Activated gamma-delta T cell treated with Interleukin-2 at 50 U/mL for 16 hours (primary cell): ENCODE results near the gene CASTOR1.
"Not testable (repeated sequence)": the region's sequence is repeated elsewhere in the genome, so short reads cannot be mapped to it uniquely, and the experiment has no call there.

Source experiments
- DNase-seq: peaks from one replicate; pipeline ENCODE4 v3.0.0-alpha.2; 2020

The CASTOR1 gene

DNA sequence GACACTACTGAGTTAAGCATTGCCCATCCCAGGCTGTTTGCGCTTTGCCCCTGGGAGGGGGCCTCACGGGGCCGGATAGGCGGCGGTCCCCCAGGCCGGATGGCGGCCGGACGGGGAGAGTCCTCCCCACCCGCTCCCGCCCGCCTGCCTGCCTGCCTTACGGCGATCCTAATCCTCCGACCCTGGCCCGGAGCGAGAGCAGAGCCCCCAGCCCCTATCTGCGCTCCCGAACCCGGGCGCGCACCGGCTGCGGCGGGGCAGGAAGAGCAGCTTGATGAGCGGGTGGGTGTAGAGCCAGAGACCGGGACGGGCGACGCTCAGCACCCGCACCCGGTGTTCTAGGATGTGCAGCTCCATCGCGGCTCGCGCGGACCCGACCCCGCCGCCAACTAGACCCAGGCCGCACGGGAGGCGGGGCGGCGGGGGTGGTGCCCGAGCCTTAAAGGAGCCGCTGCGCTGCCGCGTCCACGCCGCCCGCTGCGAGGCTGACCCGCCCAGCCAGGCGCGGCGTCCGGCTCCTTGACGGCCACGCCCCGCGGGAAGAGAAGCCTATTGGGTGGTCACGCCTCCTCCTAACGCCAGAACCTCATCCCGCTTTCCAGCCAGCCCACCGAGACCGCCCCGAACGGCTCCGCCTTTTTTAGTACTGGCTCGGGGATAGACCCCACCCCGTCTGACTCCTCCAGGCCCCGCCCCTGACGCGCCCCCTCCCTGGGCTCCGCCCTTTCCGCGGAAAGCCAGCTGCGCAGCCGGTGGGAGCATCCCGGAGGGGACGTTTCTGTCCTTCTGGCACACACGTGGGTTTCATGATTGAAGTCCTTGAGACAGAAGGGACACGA, at the start of gene CASTOR1:
Gene CASTOR1, minus strand, starts transcription at position 365 of the 839 bp plus-strand sequence. Its CDS starts 8 bp downstream, at position 357.
- DNase-seq: peak; percentile 86

DNA sequence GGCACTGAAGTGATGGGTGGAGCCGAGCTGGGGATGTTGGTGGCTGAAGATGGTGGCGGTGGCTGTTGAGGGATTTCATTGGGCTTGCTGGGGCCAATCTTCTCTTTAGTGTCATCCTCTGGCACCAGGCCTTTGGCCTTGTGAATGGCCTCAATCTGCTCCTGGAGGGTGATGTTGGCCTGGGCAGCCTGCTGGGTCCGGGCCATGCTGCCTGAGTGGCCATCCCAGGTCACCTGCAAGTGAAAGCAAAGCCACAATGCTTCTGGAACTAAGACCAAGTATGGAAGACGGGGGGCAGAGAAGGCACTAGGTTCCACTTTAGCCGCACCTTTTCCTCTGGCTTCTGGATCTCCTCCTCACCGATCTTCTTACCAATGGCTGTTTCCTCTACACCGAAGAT, 49.5 kb upstream of the CASTOR1 start:
- no peak for DNase-seq

DNA sequence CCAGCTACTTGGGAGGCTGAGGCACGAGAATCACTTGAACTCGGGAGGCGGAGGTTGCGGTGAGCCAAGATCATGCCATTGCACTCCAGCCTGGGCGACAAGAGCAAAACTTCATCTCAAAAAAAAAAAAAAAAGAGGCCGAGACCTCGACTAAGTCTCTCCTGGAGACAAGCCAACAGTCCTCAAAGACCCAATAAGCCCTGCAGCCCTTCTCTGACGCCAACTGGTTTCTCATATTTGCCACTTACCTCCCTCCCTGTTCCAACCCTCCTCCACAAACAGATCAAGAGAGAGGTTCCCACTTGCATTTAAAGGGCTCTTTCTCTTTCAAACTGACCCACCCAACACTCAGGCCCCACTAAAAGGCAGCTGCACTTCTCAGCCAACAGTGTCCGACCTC, 49.0 kb upstream of the CASTOR1 start:
- DNase-seq: not testable (repeated sequence)

DNA sequence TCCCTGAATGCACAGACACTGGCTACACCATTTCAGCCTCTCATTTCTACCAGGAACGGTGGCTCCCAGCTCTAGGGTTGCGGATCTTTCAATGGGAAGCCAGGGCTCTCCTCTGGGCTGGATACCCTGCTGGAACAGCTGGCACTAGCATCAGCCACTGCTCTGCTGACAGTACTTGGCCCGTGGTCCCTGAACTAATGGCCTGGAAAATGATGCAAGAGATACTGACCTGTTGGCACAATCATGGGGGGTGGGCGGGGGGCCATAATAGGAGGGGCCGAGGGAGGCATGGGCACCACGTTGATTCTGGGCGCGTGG, 48.1 kb upstream of the CASTOR1 start:
- DNase-seq: no peak

- DNase-seq: no peak
These were observed 47.6 kb upstream of the CASTOR1 start for GRCh38 chr22:30336752-30337460.

DNA sequence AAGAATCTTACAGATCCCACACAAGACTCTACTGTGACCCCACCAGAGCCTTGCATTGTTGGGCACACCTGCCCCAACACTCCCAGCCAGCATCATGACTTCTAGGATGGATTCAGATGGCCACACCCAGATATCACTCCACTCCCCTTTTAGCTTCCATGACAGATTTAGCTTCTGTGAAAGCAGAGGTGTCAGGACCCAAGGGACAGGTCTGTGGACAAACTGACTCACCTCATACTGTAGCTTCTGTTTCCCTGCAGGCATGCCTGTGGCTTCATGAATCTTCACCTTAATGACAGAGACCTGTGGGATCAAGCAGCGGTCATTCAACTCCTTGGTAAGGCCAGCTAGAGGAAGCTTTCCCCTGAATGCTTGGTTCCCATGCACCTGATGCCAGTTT, 45.9 kb upstream of the CASTOR1 start:
- DNase-seq: no peak

DNA sequence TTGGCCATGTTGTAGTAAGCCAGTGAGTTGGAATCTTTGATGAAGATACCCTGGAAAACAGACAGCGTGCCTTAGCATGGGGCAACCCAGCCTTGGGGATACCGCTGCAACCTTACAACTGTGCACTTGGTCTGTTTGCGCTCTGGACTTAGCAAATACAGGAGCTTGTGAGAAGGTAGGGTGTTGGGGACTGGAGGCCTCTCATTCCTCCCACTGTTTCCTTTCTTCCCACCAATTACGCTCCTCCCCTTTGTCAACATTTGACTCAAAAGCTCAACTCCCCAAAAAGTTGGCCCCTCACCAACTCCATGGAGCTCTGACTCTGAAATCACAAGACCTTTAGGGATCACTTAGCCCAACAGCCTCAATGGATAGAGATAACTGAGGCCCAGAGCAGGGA, 45.3 kb upstream of the CASTOR1 start:
- no peak for DNase-seq

DNA sequence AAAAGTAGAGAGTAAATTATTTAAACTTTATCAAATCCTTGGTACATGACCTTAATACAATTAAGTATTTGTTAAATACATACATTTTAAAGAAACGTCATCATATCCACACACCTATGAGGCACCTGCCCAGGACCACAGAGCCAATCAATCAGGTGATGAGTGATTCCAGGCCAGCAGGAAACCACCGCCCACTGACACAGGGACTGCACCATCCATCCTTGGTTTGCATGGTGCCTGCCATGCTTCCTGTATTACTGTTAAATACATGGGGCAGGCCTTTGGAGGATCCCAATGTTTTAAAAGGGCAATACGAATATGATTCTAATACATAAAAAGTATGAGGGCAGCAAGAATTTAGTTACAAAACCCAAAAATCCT, 44.4 kb upstream of the CASTOR1 start:
- DNase-seq: no peak

- no peak for DNase-seq
These were observed 43.8 kb upstream of the CASTOR1 start for GRCh38 chr22:30332994-30333706.

GRCh38 chr22:30332551-30332950, 43.2 kb upstream of the CASTOR1 start:
- no peak for DNase-seq

DNA sequence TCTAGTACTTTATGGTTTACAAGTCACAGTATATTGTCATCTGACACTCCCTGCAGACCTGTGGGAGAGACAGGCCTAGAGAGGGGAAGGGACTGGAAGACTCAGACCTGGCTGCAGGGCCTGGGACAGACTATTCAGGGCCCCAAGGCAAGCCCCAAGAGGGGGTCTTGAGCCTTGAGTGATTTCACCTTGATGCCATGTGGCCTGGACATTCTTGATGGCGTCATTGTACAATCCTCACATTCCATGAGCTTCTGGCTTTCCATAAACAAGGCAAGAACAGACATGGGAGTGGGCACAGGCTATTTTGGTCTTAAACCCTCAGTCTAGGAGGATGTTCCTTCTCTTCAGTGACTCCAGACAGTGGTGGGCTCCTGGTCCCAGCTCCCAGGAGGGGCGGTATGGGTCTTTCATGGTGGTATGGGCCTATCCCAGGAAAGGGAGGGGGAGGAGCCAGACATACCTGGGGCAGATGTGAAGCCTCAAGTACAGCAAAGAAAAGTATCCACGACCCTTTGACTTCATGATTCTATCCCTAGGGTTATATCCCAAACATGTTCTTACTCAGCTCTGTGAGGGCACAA, 39.3 kb upstream of the CASTOR1 start:
- DNase-seq: no peak

GRCh38 chr22:30327864-30328345, 38.6 kb upstream of the CASTOR1 start:
- no peak for DNase-seq

GRCh38 chr22:30326706-30327362, 37.5 kb upstream of the CASTOR1 start, which contains the start of gene TBC1D10A:
TBC1D10A (minus strand) TSS chr22:30326941; CDS start chr22:30326881, 60 bp downstream.
- DNase-seq: peak; percentile 94

DNA sequence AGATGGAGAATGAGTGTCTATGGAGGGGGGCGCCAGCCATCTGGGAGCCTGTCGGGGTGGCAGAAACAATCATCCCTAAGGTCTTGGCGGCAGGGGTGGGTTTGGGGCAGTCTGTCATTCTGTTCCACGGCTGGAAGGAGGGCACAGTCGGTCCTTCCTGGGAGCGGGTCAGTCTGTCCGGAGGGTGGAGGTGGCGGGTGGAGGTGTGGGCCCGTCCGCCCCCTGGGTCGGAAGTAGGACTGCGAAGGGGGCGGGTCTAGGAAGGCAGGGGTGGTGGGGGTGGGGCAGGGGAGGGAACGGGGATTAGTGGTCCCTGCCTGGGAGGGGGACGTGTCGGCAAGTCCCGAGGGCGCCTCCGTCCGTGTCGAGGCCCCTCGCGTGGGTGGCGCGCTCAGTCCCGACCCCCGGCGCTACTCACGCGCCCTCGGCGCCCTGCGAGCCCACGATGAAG, 37.0 kb upstream of the CASTOR1 start:
- DNase-seq: peak; percentile 22

- DNase-seq: no peak
These were observed 36.5 kb upstream of the CASTOR1 start for GRCh38 chr22:30325724-30326254.

GRCh38 chr22:30325065-30325720, 35.9 kb upstream of the CASTOR1 start:
- no peak for DNase-seq

- peak; percentile 43 for DNase-seq
These were observed 34.9 kb upstream of the CASTOR1 start for GRCh38 chr22:30324014-30324730.

GRCh38 chr22:30323246-30323645, 33.9 kb upstream of the CASTOR1 start:
- no peak for DNase-seq

DNA sequence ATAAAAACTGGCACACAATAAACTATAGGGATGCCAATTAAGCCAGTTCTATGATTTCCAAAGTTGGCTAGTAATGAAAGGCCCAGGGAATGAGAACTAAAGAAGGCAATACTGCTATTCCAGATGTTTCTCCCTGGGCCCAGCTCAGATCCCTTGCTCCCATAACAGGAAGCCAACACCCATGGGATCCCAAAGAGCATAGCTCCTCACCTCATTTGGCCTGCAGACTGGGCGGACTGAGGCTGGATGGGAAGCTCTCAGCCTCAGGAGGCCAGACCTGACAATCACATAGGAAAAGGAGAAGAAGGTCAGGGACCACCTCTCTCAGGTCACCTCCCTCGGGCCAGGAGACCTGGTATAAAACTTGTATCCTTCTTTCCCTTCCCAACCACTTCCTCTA, 32.2 kb upstream of the CASTOR1 start:
- DNase-seq: no peak

DNA sequence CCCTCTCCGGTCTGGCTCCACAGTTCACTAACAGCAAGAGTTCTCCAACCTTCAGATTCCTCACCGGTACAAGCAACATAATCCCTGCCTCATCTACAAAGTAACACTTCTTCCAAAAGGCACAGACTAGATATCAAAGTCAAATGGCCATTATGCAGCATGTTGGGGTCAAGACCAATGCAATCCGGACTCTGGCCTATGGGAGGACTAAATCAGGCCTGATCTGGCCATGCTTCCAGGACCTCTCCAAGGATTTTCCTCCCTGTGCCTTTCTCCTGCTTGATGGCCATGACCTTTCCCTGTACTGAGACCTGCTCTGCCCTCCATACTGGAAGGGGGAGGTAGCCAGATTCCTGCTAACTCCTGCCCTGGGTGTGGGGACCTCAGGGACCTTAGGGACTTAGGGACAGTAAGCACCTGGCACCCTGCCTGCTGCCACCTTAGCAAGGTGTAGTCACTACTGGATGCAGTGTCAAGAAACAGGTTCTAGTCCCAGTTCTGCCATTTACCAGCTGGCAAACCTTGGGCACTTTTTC, 30.8 kb upstream of the CASTOR1 start:
- DNase-seq: no peak
